ENCODE results near the gene TAMALIN. TPM values are rescaled to one million over a fixed set of nuclear protein-coding genes. Genes with fewer than 3 reads are reported as not detected.

TAMALIN gene
- total RNA-seq, 1 experiment from 2014 or later: 1.2 TPM

DNA sequence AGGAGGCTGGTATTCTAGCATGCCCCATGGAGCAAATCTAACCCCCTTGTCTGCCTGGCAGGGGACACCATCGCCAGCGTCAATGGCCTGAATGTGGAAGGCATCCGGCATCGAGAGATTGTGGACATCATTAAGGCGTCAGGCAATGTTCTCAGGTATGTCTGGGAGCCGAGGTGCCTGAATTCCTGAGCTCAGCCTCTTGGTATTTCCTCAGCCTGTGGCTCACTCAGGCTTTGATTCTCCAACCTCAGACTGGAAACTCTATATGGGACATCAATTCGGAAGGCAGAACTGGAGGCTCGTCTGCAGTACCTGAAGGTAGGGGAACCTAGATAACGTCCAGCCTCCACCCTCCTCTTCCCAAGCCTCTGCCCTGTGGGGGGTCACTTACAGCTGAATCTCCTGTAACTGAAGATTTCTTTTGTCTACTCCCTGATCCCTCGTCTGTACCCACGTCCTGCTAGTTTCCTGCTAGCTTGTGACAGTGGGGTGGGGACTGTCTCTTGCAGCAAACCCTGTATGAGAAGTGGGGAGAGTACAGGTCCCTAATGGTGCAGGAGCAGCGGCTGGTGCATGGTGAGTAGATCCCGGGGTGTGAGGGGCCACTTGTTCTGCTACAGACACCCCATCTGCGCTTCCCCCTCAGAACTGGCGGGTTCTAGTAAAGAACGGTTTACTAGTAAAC, 7.0 kb downstream of the TAMALIN start:
- Histone ChIP-seq H4K8ac (replicated peaks; ENCODE audit: insufficient read length, low read depth, low read length) (no peak overlapping the region), H2BK5ac (ENCODE audit: insufficient read length, low read length) (no peak overlapping the region), H3K23me2 (ENCODE audit: insufficient read length, low read depth, low read length, poor library complexity, severe bottlenecking) (no peaks in the 10 kb centered on the region), H3T11ph (ENCODE audit: low read length) (no peak overlapping the region), H4K5ac (ENCODE audit: insufficient read length, low read depth, low read length) (no peak overlapping the region), H2BK120ac (ENCODE audit: low read depth, low read length, poor library complexity, severe bottlenecking) (no peak overlapping the region), H2AFZ (ENCODE audit: low read length) (no peak overlapping the region), H4K20me1 (ENCODE audit: control insufficient read depth, insufficient read depth, insufficient read length) (no peaks in the 10 kb centered on the region), H3K14ac (ENCODE audit: insufficient read depth, low read length) (no peak overlapping the region), H3K18ac (ENCODE audit: insufficient read length, low read depth, low read length) (no peak overlapping the region), H4K91ac (ENCODE audit: insufficient read length, low read depth, low read length) (no peak overlapping the region), H3K4me2 (ENCODE audit: insufficient read depth, insufficient read length, low read length) (no peak overlapping the region), H3K4ac (ENCODE audit: low read depth, low read length) (no peak overlapping the region), H3K79me2 (ENCODE audit: insufficient read depth, low read length) (no peaks in the 10 kb centered on the region), H3K27me3 (ENCODE audit: insufficient read depth, low read length) (peaks cover 2% of the 10 kb centered on the region; the same call in 1 of the 2 replicates), H3K4me1 (ENCODE audit: insufficient read depth, low read length) (peaks cover 5% of the 10 kb centered on the region; the same call in 1 of the 2 replicates), H2AK5ac (ENCODE audit: insufficient read length, low read length) (no peak overlapping the region), H2BK12ac (ENCODE audit: insufficient read length, low read depth, low read length) (no peak overlapping the region), H3K56ac (ENCODE audit: insufficient read length, low read depth, low read length) (no peak overlapping the region), H3K9ac (ENCODE audit: extremely low read depth, insufficient read length, low read length) (no peak overlapping the region), H3K9me3 (ENCODE audit: control insufficient read depth, low read depth, low read length) (no peaks in the 10 kb centered on the region), H3K27ac (ENCODE audit: insufficient read length, low read depth, low read length) (no peak overlapping the region), H3K79me1 (ENCODE audit: insufficient read depth, low read depth, low read length, poor library complexity, severe bottlenecking) (no peaks in the 10 kb centered on the region), H3K23ac (ENCODE audit: insufficient read length, low read depth, low read length) (no peak overlapping the region), H2BK20ac (ENCODE audit: low read depth, low read length, poor library complexity, severe bottlenecking) (no peak overlapping the region), H2BK15ac (ENCODE audit: low read depth, low read length) (no peak overlapping the region)
- DNase-seq: no peak
- Mint-ChIP-seq H3K4me3 (0 out of 5 replicates have a peak overlapping the region, but pooled peaks of 1 of the 2 experiments have one; percentile 14), H3K27ac (no peak overlapping the region; a peak in 1 of 7 replicates), H3K36me3 (ENCODE audit: insufficient read depth in 1 of 3, low read depth in 3 of 3) (peaks cover 0 to 14% (median 10%) of the 10 kb centered on the region in 3 experiments; a peak in 3 of 7 replicates), H3K27me3 (ENCODE audit: low read depth) (peaks cover 77% of the 10 kb centered on the region), H3K9me3 (no peaks in the 10 kb centered on the region; a peak in 1 of 5 replicates), H3K4me1 (peaks cover 26 to 45% of the 10 kb centered on the region in 2 experiments)
- TF ChIP-seq, protein P1, sequence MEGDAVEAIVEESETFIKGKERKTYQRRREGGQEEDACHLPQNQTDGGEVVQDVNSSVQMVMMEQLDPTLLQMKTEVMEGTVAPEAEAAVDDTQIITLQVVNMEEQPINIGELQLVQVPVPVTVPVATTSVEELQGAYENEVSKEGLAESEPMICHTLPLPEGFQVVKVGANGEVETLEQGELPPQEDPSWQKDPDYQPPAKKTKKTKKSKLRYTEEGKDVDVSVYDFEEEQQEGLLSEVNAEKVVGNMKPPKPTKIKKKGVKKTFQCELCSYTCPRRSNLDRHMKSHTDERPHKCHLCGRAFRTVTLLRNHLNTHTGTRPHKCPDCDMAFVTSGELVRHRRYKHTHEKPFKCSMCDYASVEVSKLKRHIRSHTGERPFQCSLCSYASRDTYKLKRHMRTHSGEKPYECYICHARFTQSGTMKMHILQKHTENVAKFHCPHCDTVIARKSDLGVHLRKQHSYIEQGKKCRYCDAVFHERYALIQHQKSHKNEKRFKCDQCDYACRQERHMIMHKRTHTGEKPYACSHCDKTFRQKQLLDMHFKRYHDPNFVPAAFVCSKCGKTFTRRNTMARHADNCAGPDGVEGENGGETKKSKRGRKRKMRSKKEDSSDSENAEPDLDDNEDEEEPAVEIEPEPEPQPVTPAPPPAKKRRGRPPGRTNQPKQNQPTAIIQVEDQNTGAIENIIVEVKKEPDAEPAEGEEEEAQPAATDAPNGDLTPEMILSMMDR (conservative IDR thresholded peaks at IDR 0.05): no peak
- no CpG with 5 or more reads among the region's 16 CpGs for WGBS (ENCODE audit: extremely low coverage, insufficient read length, low lambda C conversion rate)
